Prostate gland (tissue), 2 donors: ENCODE data around the gene HUS1.

ENCODE experiments used
- CTCF ChIP-seq, 4 experiments: fragments of 200-600 bp in 2 of 4; fragments of 450-650 bp in 2 of 4; sonication (generic) in 2 of 4; IDR thresholded peaks; 1 replicate in 3 of 4; 2 replicates in 1 of 4; pipeline ENCODE4 v1.5.1; 2016 to 2019; ENCODE audit warnings: antibody characterized with exemption in 4 of 4, mild to moderate bottlenecking in 2 of 4, moderate library complexity in 2 of 4
- POLR2A ChIP-seq: fragments of 450-650 bp; IDR thresholded peaks from one replicate; pipeline ENCODE4 v1.6.1; 2016; ENCODE audit warnings: antibody characterized with exemption, mild to moderate bottlenecking
- POLR2AphosphoS5 ChIP-seq: sonication (generic); formaldehyde crosslinking; IDR thresholded peaks from one replicate; pipeline ENCODE4 v1.6.1; 2017; ENCODE audit warnings: antibody characterized with exemption

- TF ChIP-seq CTCF (IDR thresholded peaks at IDR 0.05) (no peak), POLR2A (no peak), POLR2AphosphoS5 (no peak)
Measured at GRCh38 chr7:47970761-47971160, 8.7 kb downstream of the HUS1 start.
